HG02970 (cell line): Measurements from ENCODE around the gene MICU1.
"Not testable (repeated sequence)": the region's sequence is repeated elsewhere in the genome, so short reads cannot be mapped to it uniquely, and the experiment has no call there.

Source experiments
- ATAC-seq: cut with Tn5 transposase; IDR thresholded peaks from one replicate; pipeline ENCODE4 v1.9.1; 2021; ENCODE audit warnings: mild to moderate bottlenecking, moderate library complexity, moderate number of reproducible peaks; ENCODE audit not compliant: unreplicated experiment, low FRiP score

MICU1 gene

GRCh38 chr10:72356115-72356514, 269.8 kb downstream of the MICU1 start:
- no peak for ATAC-seq

DNA sequence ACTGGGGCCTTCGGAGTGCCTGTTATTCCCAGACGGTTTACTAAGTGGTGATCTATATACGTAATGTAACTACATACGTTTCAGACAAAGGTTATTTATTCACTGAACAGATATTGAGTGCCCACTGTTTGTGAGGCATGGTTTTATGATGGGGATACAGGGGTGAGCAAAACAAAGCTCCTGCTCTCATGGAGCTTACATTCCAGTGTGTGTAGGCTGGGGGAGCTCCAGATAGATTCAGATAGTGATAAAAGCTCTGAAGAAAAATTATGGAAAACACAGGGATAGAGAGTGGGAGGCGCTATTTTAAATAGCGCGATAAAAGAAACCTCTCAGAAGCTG, 270.7 kb downstream of the MICU1 start:
- ATAC-seq, result no peak

GRCh38 chr10:72354356-72355213, 271.3 kb downstream of the MICU1 start, which contains the start of gene DNAJB12:
Gene DNAJB12 (minus strand): TSS chr10:72354919. CDS start chr10:72354897, 22 bp downstream.
- ATAC-seq, result peak; percentile 77

GRCh38 chr10:72353965-72354355, 271.9 kb downstream of the MICU1 start:
- ATAC-seq, result peak; percentile 6

- ATAC-seq, result no peak
Measured at GRCh38 chr10:72353028-72353964, 272.6 kb downstream of the MICU1 start.

DNA sequence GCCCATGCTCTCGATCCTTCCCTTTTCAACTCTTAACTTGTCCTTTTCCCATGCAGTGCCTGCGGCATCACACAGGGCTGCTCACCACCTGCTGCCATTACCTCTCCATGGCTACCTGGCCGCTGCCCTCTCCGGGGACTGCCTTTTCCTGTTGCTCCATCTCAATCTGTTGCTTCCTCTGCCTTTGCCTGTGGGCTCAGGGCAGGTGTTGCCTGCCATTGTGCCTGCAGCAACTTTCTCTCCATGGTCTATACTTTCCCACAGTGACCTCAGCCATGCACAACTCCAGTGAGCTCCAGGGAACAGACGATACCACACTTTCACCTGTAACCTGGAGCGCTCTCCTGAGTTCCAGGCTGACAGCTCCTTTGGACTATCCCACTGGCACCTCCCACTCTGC, 274.4 kb downstream of the MICU1 start:
- no peak for ATAC-seq

- no peak for ATAC-seq
Measured at GRCh38 chr10:72349438-72349837, 276.4 kb downstream of the MICU1 start.

DNA sequence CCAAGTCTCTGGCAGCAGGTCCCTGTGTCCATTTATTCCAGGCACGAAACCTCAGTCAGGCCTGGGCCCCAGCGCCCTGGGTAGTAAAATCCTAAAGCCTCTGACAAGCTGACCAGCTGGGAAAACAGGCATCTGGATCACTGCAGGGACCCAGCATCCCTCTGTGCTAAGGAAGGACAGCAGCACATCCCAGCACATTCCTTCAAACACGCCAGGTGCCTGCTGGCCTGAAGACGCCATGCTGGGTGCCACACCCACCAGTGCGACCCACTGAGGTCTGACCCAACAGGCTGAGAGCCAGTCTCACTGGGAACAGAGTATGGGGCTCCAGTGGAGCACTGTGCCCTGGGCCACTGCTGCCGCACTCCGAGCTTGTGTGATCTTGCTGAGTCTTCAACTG, 277.6 kb downstream of the MICU1 start:
- ATAC-seq, result no peak

- not testable (repeated sequence) for ATAC-seq
Measured at GRCh38 chr10:72346117-72346516, 279.8 kb downstream of the MICU1 start.

- ATAC-seq, result no peak
Measured at GRCh38 chr10:72344932-72345331, 280.9 kb downstream of the MICU1 start.

- ATAC-seq, result no peak
Measured at GRCh38 chr10:72342911-72343310, 283.0 kb downstream of the MICU1 start.

GRCh38 chr10:72340510-72341261, 285.2 kb downstream of the MICU1 start:
- no peak for ATAC-seq

- no peak for ATAC-seq
Measured at GRCh38 chr10:72338180-72338579, 287.7 kb downstream of the MICU1 start.

DNA sequence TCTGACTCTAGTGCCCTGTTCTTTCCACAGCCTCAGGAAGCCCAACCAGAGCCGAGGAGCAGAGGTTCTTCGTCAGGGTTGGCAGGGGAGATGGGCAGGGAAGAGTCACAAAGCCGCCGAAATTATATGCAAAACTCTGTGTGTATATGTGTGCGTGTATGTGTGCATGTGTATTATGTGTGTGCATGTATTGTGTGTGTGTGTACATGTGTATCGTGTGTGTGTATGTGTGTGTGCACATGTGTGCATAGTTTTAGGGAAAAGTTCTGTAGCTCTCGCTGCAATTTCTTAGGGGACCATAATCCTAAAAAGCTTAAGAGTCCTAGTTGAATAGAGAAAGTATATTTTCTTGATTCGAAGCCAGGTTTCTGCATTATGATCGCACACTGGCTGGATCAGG, 288.2 kb downstream of the MICU1 start:
- no peak for ATAC-seq

DNA sequence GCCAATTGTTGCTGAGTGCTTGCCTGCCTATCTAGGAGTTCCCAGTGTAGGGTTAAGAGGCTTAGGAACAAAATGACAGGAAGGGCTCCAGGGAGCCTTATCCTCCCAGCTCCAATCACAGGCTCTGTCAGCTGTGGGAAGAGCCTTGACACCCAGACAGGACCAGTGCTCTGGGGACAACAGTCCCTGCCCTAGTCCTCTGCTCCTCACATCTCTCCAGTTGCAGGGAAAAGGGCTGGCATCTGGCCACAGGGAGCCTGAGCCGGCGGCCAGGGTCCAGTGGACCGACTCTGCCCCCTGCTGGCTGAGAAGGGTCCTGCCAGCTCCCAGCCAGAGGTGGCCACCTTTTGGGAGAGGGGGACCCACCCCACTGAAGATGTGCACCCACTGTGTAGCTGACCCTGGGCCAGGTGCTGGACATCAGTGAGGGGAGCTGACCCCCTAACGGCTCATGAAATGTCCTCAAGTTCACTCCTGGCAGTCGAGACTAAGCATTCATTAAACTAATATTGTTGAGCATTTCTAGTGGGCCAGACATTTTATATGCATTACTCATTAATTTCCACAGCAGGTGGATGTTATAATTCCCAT, 288.7 kb downstream of the MICU1 start:
- no peak for ATAC-seq

GRCh38 chr10:72336259-72337038, 289.4 kb downstream of the MICU1 start:
- no peak for ATAC-seq

- peak; percentile 35 for ATAC-seq
Measured at GRCh38 chr10:72335394-72336258, 290.3 kb downstream of the MICU1 start.

GRCh38 chr10:72334825-72335393, 291.0 kb downstream of the MICU1 start:
- peak; percentile 46 for ATAC-seq
